Astrocyte of the spinal cord (primary cell): ENCODE results near the gene SZRD1.

Experiments used
- DNase-seq: peaks from one replicate; pipeline ENCODE4 v3.0.0; 2011; ENCODE audit warnings: low read depth, low spot score
- H3K4me3 ChIP-seq: 2 replicates; pipeline ENCODE4 v1.5.1; 2011; ENCODE audit warnings: low read depth, mild to moderate bottlenecking, low read length, moderate library complexity
- CTCF ChIP-seq: IDR thresholded peaks from 2 replicates; pipeline ENCODE4 v1.5.1; 2012; ENCODE audit warnings: low read depth, mild to moderate bottlenecking, low read length, inconsistent platforms
- in situ Hi-C: cut with HindIII; loops from 2 replicates; pipeline ENCODE4 v1.10.0; 2017; ENCODE audit warnings: low sequenced_read_pairs

The SZRD1 gene

GRCh38 chr1:16375521-16376340 is 8.7 kb downstream of the SZRD1 start:
- no peak overlapping the region for H3K4me3 ChIP-seq
- in situ Hi-C loops, result no loop called here
- DNase-seq, result peak; percentile 59
- TF ChIP-seq CTCF, result no peak

GRCh38 chr1:16376971-16377370 is 9.9 kb downstream of the SZRD1 start:
- in situ Hi-C loops, result no loop called here
- TF ChIP-seq CTCF, result no peak
- DNase-seq, result no peak
- no peak overlapping the region for H3K4me3 ChIP-seq

- in situ Hi-C loops, result no loop called here
- DNase-seq, result no peak
- TF ChIP-seq CTCF, result no peak
- H3K4me3 ChIP-seq, result no peak overlapping the region
Measured at GRCh38 chr1:16378443-16378842, 11.4 kb downstream of the SZRD1 start.

GRCh38 chr1:16380868-16381267 is 13.8 kb downstream of the SZRD1 start:
- TF ChIP-seq CTCF, result no peak
- in situ Hi-C loops, result no loop called here
- no peak overlapping the region for H3K4me3 ChIP-seq
- DNase-seq, result no peak

- DNase-seq, result no peak
- no peak for TF ChIP-seq CTCF
- no peak overlapping the region for H3K4me3 ChIP-seq
- in situ Hi-C loops, result no loop called here
Measured at GRCh38 chr1:16383888-16384287, 16.8 kb downstream of the SZRD1 start.

- no peak overlapping the region for H3K4me3 ChIP-seq
- in situ Hi-C loops, result no loop called here
- no peak for TF ChIP-seq CTCF
- no peak for DNase-seq
Measured at GRCh38 chr1:16385659-16386453, 18.8 kb downstream of the SZRD1 start.
